Osteoblast (primary cell): ENCODE data around the gene NDE1. TPM values are rescaled to one million over a fixed set of nuclear protein-coding genes. Genes with fewer than 3 reads are reported as not detected.

Experiments used
- DNase-seq: peaks from one replicate; pipeline ENCODE4 v3.0.0; 2011; ENCODE audit warnings: low spot score, mixed read lengths; ENCODE audit not compliant: insufficient read length; ENCODE audit errors: missing footprints
- H2AFZ ChIP-seq: 2 replicates; pipeline ENCODE4 v1.6.0; 2011; ENCODE audit warnings: mild to moderate bottlenecking, low read length
- H3K27ac ChIP-seq: 2 replicates; pipeline ENCODE4 v1.5.1; 2011; ENCODE audit warnings: mild to moderate bottlenecking, low read depth, low read length, moderate library complexity
- H3K27me3 ChIP-seq: 2 replicates; pipeline ENCODE4 v1.6.0; 2012; ENCODE audit warnings: mild to moderate bottlenecking, control low read depth, inconsistent platforms, low read length, moderate library complexity; ENCODE audit not compliant: insufficient read depth
- H3K36me3 ChIP-seq: 2 replicates; pipeline ENCODE4 v1.5.1; 2011; ENCODE audit warnings: mild to moderate bottlenecking, low read length, control low read depth, moderate library complexity; ENCODE audit not compliant: insufficient read depth
- H3K4me1 ChIP-seq: 2 replicates; pipeline ENCODE4 v1.5.1; 2011; ENCODE audit warnings: mild to moderate bottlenecking, low read length, control low read depth, moderate library complexity; ENCODE audit not compliant: insufficient read depth
- H3K4me2 ChIP-seq: 2 replicates; pipeline ENCODE4 v1.6.0; 2011; ENCODE audit warnings: mild to moderate bottlenecking, low read length; ENCODE audit not compliant: insufficient read depth
- H3K4me3 ChIP-seq: fragments of 200-600 bp; sonication (generic); 3 replicates; pipeline ENCODE4 v1.5.1; 2012; ENCODE audit warnings: mild to moderate bottlenecking, low read length, inconsistent platforms; ENCODE audit not compliant: insufficient read depth
- H3K79me2 ChIP-seq: 2 replicates; pipeline ENCODE4 v1.6.0; 2012; ENCODE audit warnings: mild to moderate bottlenecking, low read length, control low read depth, inconsistent platforms; ENCODE audit not compliant: insufficient read depth
- H3K9me3 ChIP-seq: 2 replicates; pipeline ENCODE4 v1.5.1; 2011; ENCODE audit warnings: low read depth, low read length, control low read depth
- H4K20me1 ChIP-seq: 2 replicates; pipeline ENCODE4 v1.6.0; 2012; ENCODE audit warnings: mild to moderate bottlenecking, low read length, control low read depth; ENCODE audit not compliant: insufficient read depth
- CTCF ChIP-seq: IDR thresholded peaks from 2 replicates; pipeline ENCODE4 v1.5.1; 2011; ENCODE audit warnings: mild to moderate bottlenecking, low read depth, low read length, moderate library complexity; ENCODE audit errors: extremely low read depth
- total RNA-seq: library from RNA; depleted of rRNA; stranded (reverse); fragments of >200 nt; gene quantifications from 2 replicates; pipeline ENCODE4 v1.2.3, GENCODE V29; 2012

NDE1 gene
- total RNA-seq, 1 donor = 31.5 TPM

GRCh38 chr16:15674571-15674970, 24.5 kb downstream of the NDE1 start:
- Histone ChIP-seq H3K27me3 (no peaks in the 10 kb centered on the region), H3K4me1 (peaks cover 13% of the 10 kb centered on the region), H2AFZ (no peak overlapping the region), H3K4me3 (no peak overlapping the region), H3K4me2 (no peak overlapping the region), H4K20me1 (no peaks in the 10 kb centered on the region), H3K36me3 (peaks cover 16% of the 10 kb centered on the region), H3K27ac (no peak overlapping the region), H3K9me3 (no peaks in the 10 kb centered on the region), H3K79me2 (peaks cover 44% of the 10 kb centered on the region)
- DNase-seq = no peak
- TF ChIP-seq CTCF = no peak

GRCh38 chr16:15676506-15676905, 26.5 kb downstream of the NDE1 start:
- peaks cover 49% of the 10 kb centered on the region for H3K79me2 ChIP-seq
- H3K4me3 ChIP-seq = no peak overlapping the region
- no peak for TF ChIP-seq CTCF
- H3K27ac ChIP-seq = no peak overlapping the region
- H3K4me2 ChIP-seq = no peak overlapping the region
- H2AFZ ChIP-seq = no peak overlapping the region
- no peaks in the 10 kb centered on the region for H4K20me1 ChIP-seq
- no peak for DNase-seq
- H3K4me1 ChIP-seq = peaks cover 13% of the 10 kb centered on the region
- no peaks in the 10 kb centered on the region for H3K27me3 ChIP-seq
- no peaks in the 10 kb centered on the region for H3K9me3 ChIP-seq
- H3K36me3 ChIP-seq = peaks cover 22% of the 10 kb centered on the region

- no peak overlapping the region for H2AFZ ChIP-seq
- H3K36me3 ChIP-seq = peaks cover 22% of the 10 kb centered on the region
- DNase-seq = no peak
- no peak overlapping the region for H3K4me3 ChIP-seq
- no peak overlapping the region for H3K27ac ChIP-seq
- TF ChIP-seq CTCF = no peak
- no peaks in the 10 kb centered on the region for H3K27me3 ChIP-seq
- peaks cover 49% of the 10 kb centered on the region for H3K79me2 ChIP-seq
- no peaks in the 10 kb centered on the region for H3K9me3 ChIP-seq
- H3K4me1 ChIP-seq = peaks cover 9% of the 10 kb centered on the region
- no peak overlapping the region for H3K4me2 ChIP-seq
- no peaks in the 10 kb centered on the region for H4K20me1 ChIP-seq
These were observed 27.4 kb downstream of the NDE1 start for GRCh38 chr16:15677447-15677846.

GRCh38 chr16:15682105-15682570, 32.1 kb downstream of the NDE1 start:
- no peaks in the 10 kb centered on the region for H3K27me3 ChIP-seq
- peak overlapping the region; percentile 68 for H3K27ac ChIP-seq
- no peaks in the 10 kb centered on the region for H3K4me1 ChIP-seq
- no peak overlapping the region for H3K4me3 ChIP-seq
- peak; percentile 72 for TF ChIP-seq CTCF
- peaks cover 34% of the 10 kb centered on the region for H3K36me3 ChIP-seq
- no peak overlapping the region for H2AFZ ChIP-seq
- DNase-seq = peak; percentile 85
- H4K20me1 ChIP-seq = peaks cover 3% of the 10 kb centered on the region
- H3K79me2 ChIP-seq = peaks cover 24% of the 10 kb centered on the region
- no peak overlapping the region for H3K4me2 ChIP-seq
- no peaks in the 10 kb centered on the region for H3K9me3 ChIP-seq
